ENCODE data around the gene SUV39H2. TPM values are rescaled to one million over a fixed set of nuclear protein-coding genes. Genes with fewer than 3 reads are reported as not detected.

Gene SUV39H2
- total and polyA plus RNA-seq, 10 of the 15 experiments (the other 5 are each of a cell fraction or from before 2014, with no cell fraction given), result 24.3 to 41.1 (median 30.0) TPM

DNA sequence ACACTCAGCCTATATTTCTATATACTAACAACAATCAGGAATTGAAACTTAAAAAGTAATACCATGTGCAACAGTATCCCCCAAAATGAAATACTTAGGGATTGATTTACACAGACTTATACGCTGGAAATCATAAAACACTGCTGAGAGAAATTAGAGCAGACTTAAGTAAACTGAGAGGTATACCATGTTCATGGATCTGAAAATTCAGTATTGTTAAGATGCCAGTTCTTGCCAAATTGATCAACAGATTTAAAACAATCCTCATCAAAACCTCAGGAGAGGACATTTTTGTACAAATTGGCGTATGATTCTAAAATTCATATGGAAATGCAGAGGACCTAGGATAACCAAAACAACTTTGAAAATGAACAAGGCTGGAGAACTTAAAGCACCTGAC, 37.9 kb downstream of the SUV39H2 start:
- no peak overlapping the region for H3K27ac ChIP-seq (ENCODE audit: control insufficient read depth, insufficient read depth)
- H3K79me2 ChIP-seq (ENCODE audit: control insufficient read depth, insufficient read depth, low read length), result no peaks in the 10 kb centered on the region; the same call in 1 of the 2 replicates
- in situ Hi-C loops (cut with MboI), result no loop called here
- RAD21 ChIA-PET (ENCODE audit: unreplicated experiment), result no interaction called here
- peaks cover 13 to 35% of the 10 kb centered on the region in 2 experiments for H3K36me3 ChIP-seq (ENCODE audit: control insufficient read depth in 2 of 2, insufficient read depth in 2 of 2, low read length in 1 of 2)
- peaks cover 14% of the 10 kb centered on the region for H3K9me3 ChIP-seq (replicated peaks; ENCODE audit: control insufficient read depth, insufficient read depth, low read length)
- H3K4me3 ChIP-seq, result no peak overlapping the region
- TF ChIP-seq CTCF (IDR thresholded peaks at IDR 0.05 in 2 of 3, conservative IDR thresholded peaks at IDR 0.05 in 1 of 3; ENCODE audit: control insufficient read depth in 2 of 3, extremely low read depth in 1 of 3, insufficient read depth in 1 of 3, low read depth in 3 of 3, low read length in 3 of 3) (no peak), ASH2L (IDR thresholded peaks at IDR 0.05; ENCODE audit: borderline replicate concordance, low read depth) (no peak), HDGF (IDR thresholded peaks at IDR 0.05) (no peak), ZNF274 (IDR thresholded peaks at IDR 0.05; ENCODE audit: insufficient read depth, insufficient read length) (no peak), MTA3 (IDR thresholded peaks at IDR 0.05; ENCODE audit: borderline replicate concordance, low read length) (no peak), HCFC1 (IDR thresholded peaks at IDR 0.05; ENCODE audit: low read length) (no peak), USF2 (IDR thresholded peaks at IDR 0.05; ENCODE audit: borderline replicate concordance, low read depth, low read length) (no peak), RELA (IDR thresholded peaks at IDR 0.05; ENCODE audit: borderline replicate concordance, partially characterized antibody) (no peak), TBL1XR1 (IDR thresholded peaks at IDR 0.05; ENCODE audit: low read depth, low read length) (no peak), STAT1 (conservative IDR thresholded peaks at IDR 0.05) (no peak), CHD2 (IDR thresholded peaks at IDR 0.05; ENCODE audit: borderline replicate concordance, low read depth, low read length) (no peak), SRF (IDR thresholded peaks at IDR 0.05; ENCODE audit: low read depth in 2 of 2, low read length in 2 of 2) (no peak), NFIC (IDR thresholded peaks at IDR 0.05; ENCODE audit: low read depth, low read length) (no peak), ZNF622 (IDR thresholded peaks at IDR 0.05) (no peak)
- TF ChIP-seq, protein P1, sequence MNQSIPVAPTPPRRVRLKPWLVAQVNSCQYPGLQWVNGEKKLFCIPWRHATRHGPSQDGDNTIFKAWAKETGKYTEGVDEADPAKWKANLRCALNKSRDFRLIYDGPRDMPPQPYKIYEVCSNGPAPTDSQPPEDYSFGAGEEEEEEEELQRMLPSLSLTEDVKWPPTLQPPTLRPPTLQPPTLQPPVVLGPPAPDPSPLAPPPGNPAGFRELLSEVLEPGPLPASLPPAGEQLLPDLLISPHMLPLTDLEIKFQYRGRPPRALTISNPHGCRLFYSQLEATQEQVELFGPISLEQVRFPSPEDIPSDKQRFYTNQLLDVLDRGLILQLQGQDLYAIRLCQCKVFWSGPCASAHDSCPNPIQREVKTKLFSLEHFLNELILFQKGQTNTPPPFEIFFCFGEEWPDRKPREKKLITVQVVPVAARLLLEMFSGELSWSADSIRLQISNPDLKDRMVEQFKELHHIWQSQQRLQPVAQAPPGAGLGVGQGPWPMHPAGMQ (IDR thresholded peaks at IDR 0.05; ENCODE audit: borderline replicate concordance), result no peak
- TF ChIP-seq, protein P2, sequence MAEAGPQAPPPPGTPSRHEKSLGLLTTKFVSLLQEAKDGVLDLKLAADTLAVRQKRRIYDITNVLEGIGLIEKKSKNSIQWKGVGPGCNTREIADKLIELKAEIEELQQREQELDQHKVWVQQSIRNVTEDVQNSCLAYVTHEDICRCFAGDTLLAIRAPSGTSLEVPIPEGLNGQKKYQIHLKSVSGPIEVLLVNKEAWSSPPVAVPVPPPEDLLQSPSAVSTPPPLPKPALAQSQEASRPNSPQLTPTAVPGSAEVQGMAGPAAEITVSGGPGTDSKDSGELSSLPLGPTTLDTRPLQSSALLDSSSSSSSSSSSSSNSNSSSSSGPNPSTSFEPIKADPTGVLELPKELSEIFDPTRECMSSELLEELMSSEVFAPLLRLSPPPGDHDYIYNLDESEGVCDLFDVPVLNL (IDR thresholded peaks at IDR 0.05; ENCODE audit: low read depth, low read length), result no peak
- SMC1A ChIA-PET (ENCODE audit: uncharacterized antibody, unreplicated experiment), result interaction anchor here (1.0 kb wide), 1 partner anchor 19 kb away, joined by 3 read pairs; no protein-coding TSS in a partner anchor
- no peaks in the 10 kb centered on the region for H4K20me1 ChIP-seq (ENCODE audit: control insufficient read depth, insufficient read depth)
- no peaks in the 10 kb centered on the region for H3K27me3 ChIP-seq (replicated peaks in 1 of 2; ENCODE audit: control insufficient read depth in 2 of 2, insufficient read depth in 2 of 2, low read length in 1 of 2)
- intact Hi-C loops (cut with micrococcal nuclease; ENCODE audit: unreplicated experiment), result no loop called here
- no peak overlapping the region for H2AFZ ChIP-seq (ENCODE audit: control insufficient read depth, low read depth, low read length)
- no peak overlapping the region for H3K4me2 ChIP-seq (ENCODE audit: control insufficient read depth, insufficient read depth)
- DNase-seq (ENCODE audit: low read depth, low spot score) (no peak), ATAC-seq (no peak), FAIRE-seq (peak; percentile 64)
- CTCF ChIA-PET, result interaction anchor here (1.6 kb wide), 1 partner anchor 15 kb away, joined by 4 read pairs; no protein-coding TSS in a partner anchor
- peaks cover 3% of the 10 kb centered on the region; the same call in 1 of the 2 replicates for H3K4me1 ChIP-seq (ENCODE audit: control insufficient read depth, insufficient read depth, low read length)
- no peak overlapping the region for H3K9ac ChIP-seq (ENCODE audit: control insufficient read depth, insufficient read depth, low read length)
- WGBS (ENCODE audit: insufficient coverage, insufficient replicate concordance, low lambda C conversion rate, missing lambda C conversion rate), result 93% methylated on average over 2 of the region's 2 CpGs
- POLR2A ChIA-PET, result no interaction called here
- BruUV-seq (replicated peaks), result no TSS peak

Data from GM12878 (cell line).